D721Med (cell line): ENCODE results near the gene SLC26A2.

Experiments used
- DNase-seq: peaks from one replicate; pipeline ENCODE4 v3.0.0; 2011; ENCODE audit warnings: low spot score; ENCODE audit not compliant: insufficient read length
- FAIRE-seq: peaks from 2 replicates; lab custom pipeline; 2011; peaks lifted over from hg19 to GRCh38; lab: Jason Lieb, UNC
- CTCF ChIP-seq: IDR thresholded peaks from 2 replicates; pipeline ENCODE4 v1.5.1; 2012; ENCODE audit warnings: mild to moderate bottlenecking, control low read depth; ENCODE audit not compliant: insufficient read depth; ENCODE audit errors: missing control alignments

Gene SLC26A2

GRCh38 chr5:149937610-149938009, 22.9 kb upstream of the SLC26A2 start:
- TF ChIP-seq CTCF, result no peak
- FAIRE-seq, result no peak
- DNase-seq, result no peak

- TF ChIP-seq CTCF, result no peak
- no peak for DNase-seq
- FAIRE-seq, result no peak
Observed at GRCh38 chr5:149938279-149938678, 22.3 kb upstream of the SLC26A2 start.

- no peak for TF ChIP-seq CTCF
- DNase-seq (no peak), FAIRE-seq (no peak)
Observed at GRCh38 chr5:149938791-149939358, 21.7 kb upstream of the SLC26A2 start.

- TF ChIP-seq CTCF, result no peak
- FAIRE-seq (no peak), DNase-seq (no peak)
Observed at GRCh38 chr5:149939546-149939945, 21.0 kb upstream of the SLC26A2 start.

- no peak for TF ChIP-seq CTCF
- FAIRE-seq (no peak), DNase-seq (no peak)
Observed at GRCh38 chr5:149940077-149940574, 20.4 kb upstream of the SLC26A2 start.

GRCh38 chr5:149940941-149941644, 19.5 kb upstream of the SLC26A2 start:
- DNase-seq (no peak), FAIRE-seq (no peak)
- no peak for TF ChIP-seq CTCF

GRCh38 chr5:149941795-149942194, 18.8 kb upstream of the SLC26A2 start:
- no peak for DNase-seq
- no peak for TF ChIP-seq CTCF
- FAIRE-seq, result no peak
